HEK293 (cell line): ENCODE data around the gene RIPOR3.

Experiments used
- CTCF ChIP-seq: fragments of 450-650 bp; formaldehyde crosslinking; IDR thresholded peaks from 2 replicates; pipeline ENCODE4 v1.5.1; 2016; ENCODE audit warnings: missing biosample characterization, missing genetic modification characterization
- ZBTB7A ChIP-seq: fragments of 450-650 bp; formaldehyde crosslinking; IDR thresholded peaks from 2 replicates; pipeline ENCODE4 v1.5.1; 2016; ENCODE audit warnings: low read depth, missing biosample characterization, missing genetic modification characterization
- ZNF24 ChIP-seq: fragments of 450-650 bp; formaldehyde crosslinking; IDR thresholded peaks from 2 replicates; pipeline ENCODE4 v1.5.1; 2016; ENCODE audit warnings: missing biosample characterization, missing genetic modification characterization
- ZSCAN18 ChIP-seq: fragments of 450-650 bp; formaldehyde crosslinking; IDR thresholded peaks from 2 replicates; pipeline ENCODE4 v1.5.1; 2016; ENCODE audit warnings: missing biosample characterization, missing genetic modification characterization

GRCh38 chr20:50731930-50732690 is 40.8 kb upstream of the RIPOR3 start:
- TF ChIP-seq ZNF24 (tag by site-specific recombination): no peak
- TF ChIP-seq CTCF: 0 out of 2 replicates have a peak, but pooled peaks have one; percentile 28
- TF ChIP-seq ZBTB7A (tag by site-specific recombination): no peak
- TF ChIP-seq ZSCAN18 (tag by site-specific recombination): no peak
